K562 (cell line): ENCODE measurements around the gene SP2.
A peak's percentile ranks its signal among the peaks of the same experiment; 100 is the strongest.
"Not testable (repeated sequence)": the region's sequence is repeated elsewhere in the genome, so short reads cannot be mapped to it uniquely, and the experiment has no call there.

Experiments
- ARNT ChIP-seq, 2 experiments: fragments of 450-650 bp; IDR thresholded peaks; 2 replicates each; pipeline ENCODE4 v1.6.1; 2016; ENCODE audit warnings: mild to moderate bottlenecking in 1 of 2
- CTCF ChIP-seq, 3 experiments: IDR thresholded peaks in 2 of 3; conservative IDR thresholded peaks in 1 of 3; 2 replicates each; pipeline ENCODE4 v1.5.1; 2011 to 2012; ENCODE audit warnings: low read length in 3 of 3, mild to moderate bottlenecking in 3 of 3, control low read depth in 2 of 3, improper control_type of control experiment in 1 of 3, inconsistent platforms in 1 of 3, low read depth in 1 of 3, mixed read lengths in 1 of 3, moderate library complexity in 1 of 3; ENCODE audit not compliant: insufficient read depth in 2 of 3
- CTCFL ChIP-seq: IDR thresholded peaks from 2 replicates; pipeline ENCODE4 v1.6.1; 2011; ENCODE audit warnings: borderline replicate concordance, low read depth, mild to moderate bottlenecking, moderate library complexity, low read length; ENCODE audit not compliant: insufficient read depth, poor library complexity, severe bottlenecking
- HCFC1 ChIP-seq: IDR thresholded peaks from 2 replicates; pipeline ENCODE4 v1.6.1; 2012; ENCODE audit warnings: low read depth, low read length, improper control_type of control experiment
- MYC ChIP-seq, 2 experiments: fragments of 250-450 bp in 1 of 2; sonication (Bioruptor Pico) in 1 of 2; IDR thresholded peaks; 2 replicates each; pipeline versions ENCODE4 v1.5.1 to v1.6.1; 2012 to 2021; ENCODE audit warnings: low read depth in 2 of 2, borderline replicate concordance in 1 of 2, improper control_type of control experiment in 1 of 2, low read length in 1 of 2, mild to moderate bottlenecking in 1 of 2, moderate library complexity in 1 of 2
- NR1H2 ChIP-seq: sonication (generic); formaldehyde crosslinking; IDR thresholded peaks from 2 replicates; pipeline ENCODE4 v1.4.0; 2020; ENCODE audit warnings: mild to moderate bottlenecking, missing genetic modification reagents
- PCBP1 ChIP-seq: fragments of 200-400 bp; formaldehyde crosslinking; IDR thresholded peaks from 2 replicates; pipeline ENCODE4 v1.6.1; 2018; ENCODE audit warnings: mild to moderate bottlenecking, low read depth, low read length; ENCODE audit not compliant: poor library complexity, severe bottlenecking
- SMARCB1 ChIP-seq: IDR thresholded peaks from 2 replicates; pipeline ENCODE4 v1.6.1; 2011; ENCODE audit warnings: improper control_type of control experiment, low read depth; ENCODE audit not compliant: insufficient read length
- TBP ChIP-seq: optimal IDR thresholded peaks from 2 replicates; pipeline ENCODE3; 2011; ENCODE audit warnings: low read depth, low read length, improper control_type of control experiment
- TCF7L2 ChIP-seq: fragments of 150-350 bp; IDR thresholded peaks from 2 replicates; pipeline ENCODE4 v1.6.1; 2016; ENCODE audit warnings: low read depth, mild to moderate bottlenecking, low read length, moderate library complexity
- ZNF121 ChIP-seq: sonication (generic); formaldehyde crosslinking; conservative IDR thresholded peaks from 2 replicates; pipeline ENCODE4 v1.8.0; 2022; ENCODE audit warnings: missing genetic modification reagents

- not testable (repeated sequence) for TF ChIP-seq PCBP1; NR1H2 (CRISPR knock-in tag); TBP; TCF7L2; SMARCB1; CTCFL; MYC (IDR thresholded peaks at IDR 0.05; ENCODE audit: low read depth, low read length); MYC (CRISPR knock-in tag; IDR thresholded peaks at IDR 0.05; ENCODE audit: borderline replicate concordance, low read depth); ARNT (IDR thresholded peaks at IDR 0.05); CTCF (IDR thresholded peaks at IDR 0.05 in 2 of 3, conservative IDR thresholded peaks at IDR 0.05 in 1 of 3; ENCODE audit: insufficient read depth in 2 of 3, low read depth in 1 of 3, low read length in 3 of 3); HCFC1
- peak; percentile 75 for TF ChIP-seq ZNF121 (CRISPR knock-in tag)
Observed at GRCh38 chr17:47935468-47935867, 39.4 kb downstream of the SP2 start.
